ENCODE results near the gene SH3RF3.
"Not testable (repeated sequence)": the region's sequence is repeated elsewhere in the genome, so short reads cannot be mapped to it uniquely, and the experiment has no call there.

SH3RF3 gene

GRCh38 chr2:109532728-109533076 is 403.7 kb downstream of the SH3RF3 start:
- 95% methylated on average over 4 of the region's 5 CpGs for WGBS

GRCh38 chr2:109533823-109534222 is 404.8 kb downstream of the SH3RF3 start:
- no peak overlapping the region for H2AFZ ChIP-seq (ENCODE audit: low read depth, low read length)
- WGBS, result 89% methylated on average over 7 of the region's 7 CpGs
- no peak overlapping the region for H3K18ac ChIP-seq (ENCODE audit: low read depth in 1 of 2, low read length in 2 of 2)
- H3K36me3 ChIP-seq (ENCODE audit: control insufficient read depth in 1 of 2, insufficient read depth in 2 of 2, low read depth in 1 of 2, low read length in 2 of 2), result no peaks in the 10 kb centered on the region
- H2BK5ac ChIP-seq (ENCODE audit: low read depth, low read length, poor library complexity, severe bottlenecking), result no peak overlapping the region
- no peak overlapping the region for H4K8ac ChIP-seq (ENCODE audit: low read length)
- H3K23ac ChIP-seq (ENCODE audit: low read length in 2 of 2), result no peak overlapping the region
- no peaks in the 10 kb centered on the region for H3K79me1 ChIP-seq (replicated peaks; ENCODE audit: low read length, poor library complexity, severe bottlenecking)
- no peak overlapping the region for H3K4ac ChIP-seq (ENCODE audit: low read depth in 1 of 2, low read length in 2 of 2)
- no peak overlapping the region for H2BK15ac ChIP-seq (ENCODE audit: low read depth, poor library complexity, severe bottlenecking)
- H2BK12ac ChIP-seq (ENCODE audit: low read length in 2 of 2), result no peak overlapping the region
- H3K4me1 ChIP-seq (ENCODE audit: control insufficient read depth, insufficient read depth, low read depth, low read length), result peaks cover 4% of the 10 kb centered on the region
- no peaks in the 10 kb centered on the region for H3K9me3 ChIP-seq (ENCODE audit: control insufficient read depth, low read length)
- no peak overlapping the region for H3K4me3 ChIP-seq (ENCODE audit: insufficient read depth in 1 of 2, low read depth in 1 of 2, low read length in 2 of 2)
- H3K27me3 ChIP-seq (ENCODE audit: control insufficient read depth in 1 of 2, insufficient read depth in 1 of 2, low read length in 2 of 2), result peaks cover 28 to 62% of the 10 kb centered on the region in 2 experiments
- no peak overlapping the region for H3K9ac ChIP-seq (ENCODE audit: low read length)
- peak overlapping the region in 1 of 2 experiments; percentile 58 for H3K14ac ChIP-seq (ENCODE audit: low read length in 2 of 2)
- H3K4me2 ChIP-seq (ENCODE audit: low read length, poor library complexity, severe bottlenecking), result no peak overlapping the region
- no peak overlapping the region for H2BK120ac ChIP-seq (ENCODE audit: low read depth, low read length)
- no peak overlapping the region for H3K27ac ChIP-seq (ENCODE audit: low read length, poor library complexity, severe bottlenecking)
- DNase-seq, result no peak
- H2AK5ac ChIP-seq (ENCODE audit: low read length, severe bottlenecking), result no peak overlapping the region
- H4K91ac ChIP-seq (ENCODE audit: low read length), result no peak overlapping the region

More at GRCh38 chr2:109532728-109533076, 403.7 kb downstream of the SH3RF3 start:
- Histone ChIP-seq H2BK120ac (ENCODE audit: low read depth, low read length) (no peak overlapping the region), H3K36me3 (ENCODE audit: control insufficient read depth in 1 of 2, insufficient read depth in 2 of 2, low read depth in 1 of 2, low read length in 2 of 2) (no peaks in the 10 kb centered on the region), H4K91ac (ENCODE audit: low read length) (no peak overlapping the region), H3K4me1 (ENCODE audit: control insufficient read depth, insufficient read depth, low read depth, low read length) (peaks cover 4% of the 10 kb centered on the region), H4K8ac (ENCODE audit: low read length) (no peak overlapping the region), H2BK12ac (ENCODE audit: low read length in 2 of 2) (no peak overlapping the region), H2AFZ (ENCODE audit: low read depth, low read length) (no peak overlapping the region), H3K9me3 (ENCODE audit: control insufficient read depth, low read length) (no peaks in the 10 kb centered on the region), H3K23ac (ENCODE audit: low read length in 2 of 2) (no peak overlapping the region), H2AK5ac (ENCODE audit: low read length, severe bottlenecking) (no peak overlapping the region), H3K27me3 (ENCODE audit: control insufficient read depth in 1 of 2, insufficient read depth in 1 of 2, low read length in 2 of 2) (peaks cover 28 to 73% of the 10 kb centered on the region in 2 experiments), H3K4me3 (ENCODE audit: insufficient read depth in 1 of 2, low read depth in 1 of 2, low read length in 2 of 2) (no peak overlapping the region), H2BK5ac (ENCODE audit: low read depth, low read length, poor library complexity, severe bottlenecking) (no peak overlapping the region), H3K4ac (ENCODE audit: low read depth in 1 of 2, low read length in 2 of 2) (no peak overlapping the region), H3K9ac (ENCODE audit: low read length) (no peak overlapping the region), H3K14ac (ENCODE audit: low read length in 2 of 2) (no peak overlapping the region), H3K18ac (ENCODE audit: low read depth in 1 of 2, low read length in 2 of 2) (no peak overlapping the region), H3K27ac (ENCODE audit: low read length, poor library complexity, severe bottlenecking) (no peak overlapping the region), H3K4me2 (ENCODE audit: low read length, poor library complexity, severe bottlenecking) (no peak overlapping the region), H2BK15ac (ENCODE audit: low read depth, poor library complexity, severe bottlenecking) (no peak overlapping the region), H3K79me1 (replicated peaks; ENCODE audit: low read length, poor library complexity, severe bottlenecking) (no peaks in the 10 kb centered on the region)
- DNase-seq, result no peak

- H3K9ac ChIP-seq (ENCODE audit: low read length), result no peak overlapping the region
- DNase-seq, result no peak
- peaks cover 0 to 4% of the 10 kb centered on the region in 2 experiments for H3K36me3 ChIP-seq (ENCODE audit: control insufficient read depth in 1 of 2, insufficient read depth in 2 of 2, low read depth in 1 of 2, low read length in 2 of 2)
- H2BK120ac ChIP-seq (ENCODE audit: low read depth, low read length), result no peak overlapping the region
- peaks cover 4% of the 10 kb centered on the region for H3K4me1 ChIP-seq (ENCODE audit: control insufficient read depth, insufficient read depth, low read depth, low read length)
- H3K4me3 ChIP-seq (ENCODE audit: insufficient read depth in 1 of 2, low read depth in 1 of 2, low read length in 2 of 2), result no peak overlapping the region
- H2BK12ac ChIP-seq (ENCODE audit: low read length in 2 of 2), result no peak overlapping the region
- no peak overlapping the region for H3K4me2 ChIP-seq (ENCODE audit: low read length, poor library complexity, severe bottlenecking)
- H3K9me3 ChIP-seq (ENCODE audit: control insufficient read depth, low read length), result no peaks in the 10 kb centered on the region
- H3K4ac ChIP-seq (ENCODE audit: low read depth in 1 of 2, low read length in 2 of 2), result no peak overlapping the region
- H4K8ac ChIP-seq (ENCODE audit: low read length), result no peak overlapping the region
- no peak overlapping the region for H2BK5ac ChIP-seq (ENCODE audit: low read depth, low read length, poor library complexity, severe bottlenecking)
- H2AK5ac ChIP-seq (ENCODE audit: low read length, severe bottlenecking), result no peak overlapping the region
- peaks cover 19 to 56% of the 10 kb centered on the region in 2 experiments for H3K27me3 ChIP-seq (ENCODE audit: control insufficient read depth in 1 of 2, insufficient read depth in 1 of 2, low read length in 2 of 2)
- WGBS, result 87% methylated on average over 6 of the region's 6 CpGs
- H3K23ac ChIP-seq (ENCODE audit: low read length in 2 of 2), result no peak overlapping the region
- no peaks in the 10 kb centered on the region for H3K79me1 ChIP-seq (replicated peaks; ENCODE audit: low read length, poor library complexity, severe bottlenecking)
- no peak overlapping the region for H3K14ac ChIP-seq (ENCODE audit: low read length in 2 of 2)
- H3K18ac ChIP-seq (ENCODE audit: low read depth in 1 of 2, low read length in 2 of 2), result no peak overlapping the region
- H2BK15ac ChIP-seq (ENCODE audit: low read depth, poor library complexity, severe bottlenecking), result no peak overlapping the region
- no peak overlapping the region for H4K91ac ChIP-seq (ENCODE audit: low read length)
- no peak overlapping the region for H3K27ac ChIP-seq (ENCODE audit: low read length, poor library complexity, severe bottlenecking)
- H2AFZ ChIP-seq (ENCODE audit: low read depth, low read length), result no peak overlapping the region
Observed at GRCh38 chr2:109535217-109535946, 406.4 kb downstream of the SH3RF3 start.

GRCh38 chr2:109536556-109536955 is 407.6 kb downstream of the SH3RF3 start:
- H3K27ac ChIP-seq (ENCODE audit: low read length, poor library complexity, severe bottlenecking); H3K9ac ChIP-seq (ENCODE audit: low read length); H3K4ac ChIP-seq (ENCODE audit: low read depth in 1 of 2, low read length in 2 of 2); H3K9me3 ChIP-seq (ENCODE audit: control insufficient read depth, low read length); H3K18ac ChIP-seq (ENCODE audit: low read depth in 1 of 2, low read length in 2 of 2); H3K14ac ChIP-seq (ENCODE audit: low read length in 2 of 2); H4K91ac ChIP-seq (ENCODE audit: low read length); H3K4me3 ChIP-seq (ENCODE audit: insufficient read depth in 1 of 2, low read depth in 1 of 2, low read length in 2 of 2); H2BK5ac ChIP-seq (ENCODE audit: low read depth, low read length, poor library complexity, severe bottlenecking); DNase-seq; H3K4me2 ChIP-seq (ENCODE audit: low read length, poor library complexity, severe bottlenecking); H3K79me1 ChIP-seq (replicated peaks; ENCODE audit: low read length, poor library complexity, severe bottlenecking); H2BK120ac ChIP-seq (ENCODE audit: low read depth, low read length); H3K23ac ChIP-seq (ENCODE audit: low read length in 2 of 2); H2AK5ac ChIP-seq (ENCODE audit: low read length, severe bottlenecking); H2AFZ ChIP-seq (ENCODE audit: low read depth, low read length); H4K8ac ChIP-seq (ENCODE audit: low read length); H3K4me1 ChIP-seq (ENCODE audit: control insufficient read depth, insufficient read depth, low read depth, low read length); H2BK15ac ChIP-seq (ENCODE audit: low read depth, poor library complexity, severe bottlenecking); H3K36me3 ChIP-seq (ENCODE audit: control insufficient read depth in 1 of 2, insufficient read depth in 2 of 2, low read depth in 1 of 2, low read length in 2 of 2); H2BK12ac ChIP-seq (ENCODE audit: low read length in 2 of 2): not testable (repeated sequence)
- H3K27me3 ChIP-seq (ENCODE audit: control insufficient read depth in 1 of 2, insufficient read depth in 1 of 2, low read length in 2 of 2), result peaks cover 10 to 46% of the 10 kb centered on the region in 2 experiments
- 85% methylated on average over 3 of the region's 3 CpGs for WGBS

Measured in mesenchymal stem cell (in vitro differentiated cells and primary cell).